ENCODE results near the gene MACF1. TPM values are rescaled to one million over a fixed set of nuclear protein-coding genes. Genes with fewer than 3 reads are reported as not detected.

The MACF1 gene
- total RNA-seq, 1 experiment from 2014 or later, result 104 TPM

- intact Hi-C loops (cut with micrococcal nuclease; ENCODE audit: unreplicated experiment), result no loop called here
- TF ChIP-seq, protein P1, sequence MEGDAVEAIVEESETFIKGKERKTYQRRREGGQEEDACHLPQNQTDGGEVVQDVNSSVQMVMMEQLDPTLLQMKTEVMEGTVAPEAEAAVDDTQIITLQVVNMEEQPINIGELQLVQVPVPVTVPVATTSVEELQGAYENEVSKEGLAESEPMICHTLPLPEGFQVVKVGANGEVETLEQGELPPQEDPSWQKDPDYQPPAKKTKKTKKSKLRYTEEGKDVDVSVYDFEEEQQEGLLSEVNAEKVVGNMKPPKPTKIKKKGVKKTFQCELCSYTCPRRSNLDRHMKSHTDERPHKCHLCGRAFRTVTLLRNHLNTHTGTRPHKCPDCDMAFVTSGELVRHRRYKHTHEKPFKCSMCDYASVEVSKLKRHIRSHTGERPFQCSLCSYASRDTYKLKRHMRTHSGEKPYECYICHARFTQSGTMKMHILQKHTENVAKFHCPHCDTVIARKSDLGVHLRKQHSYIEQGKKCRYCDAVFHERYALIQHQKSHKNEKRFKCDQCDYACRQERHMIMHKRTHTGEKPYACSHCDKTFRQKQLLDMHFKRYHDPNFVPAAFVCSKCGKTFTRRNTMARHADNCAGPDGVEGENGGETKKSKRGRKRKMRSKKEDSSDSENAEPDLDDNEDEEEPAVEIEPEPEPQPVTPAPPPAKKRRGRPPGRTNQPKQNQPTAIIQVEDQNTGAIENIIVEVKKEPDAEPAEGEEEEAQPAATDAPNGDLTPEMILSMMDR (IDR thresholded peaks at IDR 0.05; ENCODE audit: insufficient read depth in 1 of 2, low read depth in 1 of 2, low read length in 1 of 2, severe bottlenecking in 1 of 2, unreplicated experiment in 1 of 2), result no peak
- no peaks in the 10 kb centered on the region for H3K4me1 ChIP-seq
- H3K27ac Mint-ChIP-seq (ENCODE audit: unreplicated experiment), result no peak overlapping the region
- DNase-seq, result no peak
- H3K27me3 Mint-ChIP-seq (ENCODE audit: insufficient read depth, unreplicated experiment), result no peaks in the 10 kb centered on the region
- ChIA-PET CTCF (no interaction called here), POLR2A (no interaction called here)
- peaks cover 67% of the 10 kb centered on the region for H3K36me3 Mint-ChIP-seq (ENCODE audit: insufficient read depth, unreplicated experiment)
- H3K4me3 Mint-ChIP-seq (ENCODE audit: unreplicated experiment), result no peak overlapping the region
- no peaks in the 10 kb centered on the region for H3K4me1 Mint-ChIP-seq (ENCODE audit: low read depth, unreplicated experiment)
- no peaks in the 10 kb centered on the region for H3K9me3 ChIP-seq
- no peaks in the 10 kb centered on the region for H3K9me3 Mint-ChIP-seq (ENCODE audit: unreplicated experiment)
- H3K27me3 ChIP-seq (replicated peaks; ENCODE audit: control insufficient read depth, insufficient read depth, low read length), result no peaks in the 10 kb centered on the region
- H3K4me3 ChIP-seq (ENCODE audit: low read depth, low read length), result no peak overlapping the region
- TSS peak; percentile 11 for BruUV-seq (replicated peaks)
- no peaks in the 10 kb centered on the region for H3K36me3 ChIP-seq (ENCODE audit: control insufficient read depth, insufficient read depth, low read length)
These were observed 222.9 kb downstream of the MACF1 start for GRCh38 chr1:39427374-39427773.

GRCh38 chr1:39427912-39428311 is 223.4 kb downstream of the MACF1 start:
- Histone ChIP-seq H3K4me1 (no peaks in the 10 kb centered on the region), H3K4me3 (ENCODE audit: low read depth, low read length) (no peak overlapping the region), H3K36me3 (ENCODE audit: control insufficient read depth, insufficient read depth, low read length) (no peaks in the 10 kb centered on the region), H3K27me3 (replicated peaks; ENCODE audit: control insufficient read depth, insufficient read depth, low read length) (no peaks in the 10 kb centered on the region), H3K9me3 (no peaks in the 10 kb centered on the region)
- TF ChIP-seq, protein P1 (IDR thresholded peaks at IDR 0.05; ENCODE audit: insufficient read depth in 1 of 2, low read depth in 1 of 2, low read length in 1 of 2, severe bottlenecking in 1 of 2, unreplicated experiment in 1 of 2), result no peak
- Mint-ChIP-seq H3K4me1 (ENCODE audit: low read depth, unreplicated experiment) (no peaks in the 10 kb centered on the region), H3K9me3 (ENCODE audit: unreplicated experiment) (no peaks in the 10 kb centered on the region), H3K27ac (ENCODE audit: unreplicated experiment) (no peak overlapping the region), H3K36me3 (ENCODE audit: insufficient read depth, unreplicated experiment) (peaks cover 67% of the 10 kb centered on the region), H3K4me3 (ENCODE audit: unreplicated experiment) (no peak overlapping the region), H3K27me3 (ENCODE audit: insufficient read depth, unreplicated experiment) (no peaks in the 10 kb centered on the region)
- ChIA-PET CTCF (no interaction called here), POLR2A (no interaction called here)
- BruUV-seq (replicated peaks), result no TSS peak
- no peak for DNase-seq
- intact Hi-C loops (cut with micrococcal nuclease; ENCODE audit: unreplicated experiment), result no loop called here

DNA sequence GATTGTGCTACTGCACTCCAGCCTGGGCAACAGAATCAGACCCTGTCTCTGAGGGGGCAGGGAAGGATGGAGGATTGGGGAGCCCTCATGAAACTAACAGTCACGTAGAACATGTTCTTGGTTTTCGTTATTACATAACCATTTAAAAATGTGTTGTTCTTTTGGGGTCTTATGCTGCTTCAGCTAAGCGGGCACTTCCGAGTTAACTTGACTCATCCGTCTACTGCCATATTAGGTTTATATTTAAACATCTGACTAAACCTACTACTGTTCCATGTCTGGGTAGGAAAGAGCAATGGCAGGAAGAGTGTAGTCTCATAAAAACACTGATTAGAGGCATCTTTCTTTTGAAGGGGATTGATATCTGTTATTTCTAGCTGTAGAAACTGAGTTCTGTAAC is 227.4 kb downstream of the MACF1 start:
- H3K4me3 Mint-ChIP-seq (ENCODE audit: unreplicated experiment), result no peak overlapping the region
- H3K9me3 Mint-ChIP-seq (ENCODE audit: unreplicated experiment), result no peaks in the 10 kb centered on the region
- Histone ChIP-seq H3K27me3 (replicated peaks; ENCODE audit: control insufficient read depth, insufficient read depth, low read length) (no peaks in the 10 kb centered on the region), H3K36me3 (ENCODE audit: control insufficient read depth, insufficient read depth, low read length) (no peaks in the 10 kb centered on the region), H3K9me3 (no peaks in the 10 kb centered on the region), H3K4me3 (ENCODE audit: low read depth, low read length) (no peak overlapping the region), H3K4me1 (peaks cover 11% of the 10 kb centered on the region)
- H3K36me3 Mint-ChIP-seq (ENCODE audit: insufficient read depth, unreplicated experiment), result peaks cover 62% of the 10 kb centered on the region
- POLR2A ChIA-PET, result no interaction called here
- no TSS peak for BruUV-seq (replicated peaks)
- no peak for DNase-seq
- no peak overlapping the region for H3K27ac Mint-ChIP-seq (ENCODE audit: unreplicated experiment)
- TF ChIP-seq, protein P1 (IDR thresholded peaks at IDR 0.05; ENCODE audit: insufficient read depth in 1 of 2, low read depth in 1 of 2, low read length in 1 of 2, severe bottlenecking in 1 of 2, unreplicated experiment in 1 of 2), result no peak
- H3K4me1 Mint-ChIP-seq (ENCODE audit: low read depth, unreplicated experiment), result peaks cover 9% of the 10 kb centered on the region
- intact Hi-C loops (cut with micrococcal nuclease; ENCODE audit: unreplicated experiment), result no loop called here
- no peaks in the 10 kb centered on the region for H3K27me3 Mint-ChIP-seq (ENCODE audit: insufficient read depth, unreplicated experiment)
- CTCF ChIA-PET, result no interaction called here

Data from Caco-2 (cell line).